Activated CD8-positive, alpha-beta memory T cell treated with anti-CD3 and anti-CD28 coated beads, Interleukin-2, amount 50 U/mL, for 48 hours (primary cell): ENCODE data around the gene CDH4.

ENCODE experiments used
- DNase-seq: peaks from one replicate; pipeline ENCODE4 v3.0.0-alpha.2; 2020

Gene CDH4

GRCh38 chr20:61877776-61878477 is 625.9 kb downstream of the CDH4 start:
- no peak for DNase-seq

GRCh38 chr20:61878478-61879302 is 626.6 kb downstream of the CDH4 start:
- DNase-seq, result no peak

GRCh38 chr20:61879303-61879620 is 627.2 kb downstream of the CDH4 start:
- DNase-seq, result no peak

- no peak for DNase-seq
Observed at GRCh38 chr20:61879694-61880093, 627.6 kb downstream of the CDH4 start.

GRCh38 chr20:61880706-61881105 is 628.6 kb downstream of the CDH4 start:
- no peak for DNase-seq

- DNase-seq, result no peak
Observed at GRCh38 chr20:61881416-61881815, 629.4 kb downstream of the CDH4 start.

- no peak for DNase-seq
Observed at GRCh38 chr20:61881861-61882260, 629.8 kb downstream of the CDH4 start.

GRCh38 chr20:61882716-61883615 is 630.9 kb downstream of the CDH4 start:
- DNase-seq, result no peak

- DNase-seq, result no peak
Observed at GRCh38 chr20:61883857-61884393, 631.9 kb downstream of the CDH4 start.

- no peak for DNase-seq
Observed at GRCh38 chr20:61884571-61885389, 632.7 kb downstream of the CDH4 start.

- DNase-seq, result no peak
Observed at GRCh38 chr20:61885759-61886715, 634.0 kb downstream of the CDH4 start.

GRCh38 chr20:61886721-61887595 is 634.9 kb downstream of the CDH4 start:
- peak; percentile 61 for DNase-seq

- no peak for DNase-seq
Observed at GRCh38 chr20:61887596-61888093, 635.6 kb downstream of the CDH4 start.

- DNase-seq, result no peak
Observed at GRCh38 chr20:61888101-61888865, 636.2 kb downstream of the CDH4 start.

- DNase-seq, result no peak
Observed at GRCh38 chr20:61889659-61890058, 637.6 kb downstream of the CDH4 start.

- DNase-seq, result no peak
Observed at GRCh38 chr20:61890210-61890609, 638.1 kb downstream of the CDH4 start.

GRCh38 chr20:61891476-61891875 is 639.4 kb downstream of the CDH4 start:
- no peak for DNase-seq

GRCh38 chr20:61891916-61892649 is 640.0 kb downstream of the CDH4 start:
- DNase-seq, result no peak
